HG03060 (cell line): Measurements from ENCODE around the gene ANKS1B.
"Not testable (repeated sequence)": the region's sequence is repeated elsewhere in the genome, so short reads cannot be mapped to it uniquely, and the experiment has no call there.

Source experiments
- ATAC-seq: cut with Tn5 transposase; IDR thresholded peaks from one replicate; pipeline ENCODE4 v1.9.1; 2021; ENCODE audit warnings: low read depth, moderate number of reproducible peaks; ENCODE audit not compliant: unreplicated experiment

The ANKS1B gene

DNA sequence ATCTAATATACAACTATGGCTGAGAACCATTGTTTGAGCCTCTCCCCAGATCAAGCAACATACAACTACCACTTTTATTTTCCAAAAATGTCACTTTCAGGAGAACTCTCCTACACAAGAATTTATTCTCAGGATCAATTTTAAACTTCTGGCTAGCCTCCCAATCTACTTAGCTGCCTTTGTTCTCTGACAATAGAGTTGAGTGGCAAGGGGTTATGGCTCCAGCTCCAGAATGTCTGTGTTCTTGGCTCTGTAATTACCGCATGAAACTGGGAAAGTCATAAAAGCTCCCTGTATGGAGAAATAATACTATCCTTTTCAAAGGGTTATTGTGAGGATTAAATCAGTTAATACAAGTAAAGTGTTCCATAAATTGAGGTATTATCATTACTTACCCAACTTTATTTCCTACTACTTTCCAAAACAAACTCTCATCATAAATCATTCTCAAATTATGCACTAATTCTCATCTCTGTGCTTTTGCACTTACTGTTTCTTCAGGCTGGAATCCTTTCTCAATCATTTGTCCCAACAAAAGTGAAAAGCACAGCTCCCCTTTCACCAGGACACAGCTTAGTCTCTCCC, 215.2 kb downstream of the ANKS1B start:
- ATAC-seq = no peak

DNA sequence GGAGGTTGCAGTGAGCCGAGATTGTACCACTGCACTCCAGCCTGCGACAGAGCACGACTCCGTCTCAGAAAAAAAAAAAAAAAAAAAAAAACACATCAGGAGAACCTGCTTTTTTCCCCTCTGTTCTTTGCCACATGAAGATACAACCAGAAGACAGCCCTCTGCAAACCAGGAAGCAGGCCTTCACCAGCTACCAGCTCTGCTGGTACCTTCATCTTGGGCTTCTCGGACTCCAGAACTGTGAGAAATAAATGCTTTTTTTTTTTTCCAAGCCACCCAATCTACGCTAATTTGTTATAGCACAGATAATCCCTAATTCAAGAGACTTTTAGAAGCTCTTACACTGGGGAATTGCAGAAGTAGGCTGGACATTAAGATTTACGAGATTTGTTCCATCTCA, 216.0 kb downstream of the ANKS1B start:
- ATAC-seq = no peak

- ATAC-seq = no peak
Observed at GRCh38 chr12:99767809-99768208, 216.9 kb downstream of the ANKS1B start.

GRCh38 chr12:99766408-99766807, 218.3 kb downstream of the ANKS1B start:
- ATAC-seq = no peak

- no peak for ATAC-seq
Observed at GRCh38 chr12:99765469-99766114, 219.1 kb downstream of the ANKS1B start.

GRCh38 chr12:99759444-99759843, 225.3 kb downstream of the ANKS1B start:
- ATAC-seq = no peak

GRCh38 chr12:99758997-99759396, 225.7 kb downstream of the ANKS1B start:
- ATAC-seq = no peak

DNA sequence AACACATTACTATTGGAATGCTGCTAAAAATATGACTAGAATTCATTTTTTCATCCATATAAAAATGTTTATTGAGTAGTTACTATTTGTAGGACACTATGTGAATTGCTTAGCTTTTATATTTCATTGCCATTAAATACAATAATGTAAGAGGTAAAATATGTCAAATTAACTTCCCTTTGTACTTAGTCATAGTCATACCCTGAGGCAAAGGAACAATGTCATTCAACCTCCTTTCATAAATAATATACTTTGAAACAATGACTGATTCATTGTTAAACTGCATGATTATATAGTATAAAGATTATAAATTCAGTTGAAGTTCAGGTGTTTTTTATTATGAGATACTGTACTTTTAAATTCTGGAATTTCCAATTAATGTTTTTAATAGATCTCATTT, 232.0 kb downstream of the ANKS1B start:
- no peak for ATAC-seq

DNA sequence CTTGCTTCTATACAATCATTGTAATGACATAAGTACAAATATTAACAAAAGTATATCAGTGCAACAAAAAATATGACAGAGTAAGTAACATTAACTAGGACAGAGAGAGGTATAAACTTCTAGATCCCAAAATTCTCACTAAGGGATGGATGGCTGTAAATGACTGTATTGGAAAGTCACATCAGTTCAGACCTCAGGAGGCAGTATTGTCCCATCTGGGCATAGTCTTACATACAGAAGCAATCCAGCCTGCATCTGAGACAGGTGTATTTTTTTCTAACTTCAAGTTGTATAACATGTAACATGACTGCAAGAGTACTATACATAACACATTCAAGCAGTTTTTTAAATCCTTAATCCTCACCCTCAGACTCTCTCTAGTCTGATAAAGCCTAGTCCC, 238.2 kb downstream of the ANKS1B start:
- ATAC-seq = no peak

GRCh38 chr12:99745895-99746294, 238.8 kb downstream of the ANKS1B start:
- ATAC-seq = no peak

DNA sequence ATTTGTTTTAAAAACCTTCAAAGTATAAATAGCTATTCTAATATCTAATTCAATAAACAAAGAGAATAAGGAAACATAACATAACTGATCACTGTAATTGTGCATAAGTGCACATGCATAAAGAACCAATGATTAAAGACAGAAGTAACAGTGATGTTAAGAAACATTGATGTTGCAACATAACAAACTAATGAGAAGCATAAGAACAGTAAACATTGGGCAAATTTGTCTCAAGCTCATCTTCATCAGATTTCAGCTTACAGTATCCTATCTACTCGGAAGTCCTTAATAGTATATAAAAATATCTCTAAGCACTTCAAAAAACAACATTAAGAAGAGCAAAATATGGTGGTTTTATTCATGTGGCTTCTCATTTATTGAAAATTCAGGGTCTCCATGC, 239.6 kb downstream of the ANKS1B start:
- ATAC-seq = no peak

DNA sequence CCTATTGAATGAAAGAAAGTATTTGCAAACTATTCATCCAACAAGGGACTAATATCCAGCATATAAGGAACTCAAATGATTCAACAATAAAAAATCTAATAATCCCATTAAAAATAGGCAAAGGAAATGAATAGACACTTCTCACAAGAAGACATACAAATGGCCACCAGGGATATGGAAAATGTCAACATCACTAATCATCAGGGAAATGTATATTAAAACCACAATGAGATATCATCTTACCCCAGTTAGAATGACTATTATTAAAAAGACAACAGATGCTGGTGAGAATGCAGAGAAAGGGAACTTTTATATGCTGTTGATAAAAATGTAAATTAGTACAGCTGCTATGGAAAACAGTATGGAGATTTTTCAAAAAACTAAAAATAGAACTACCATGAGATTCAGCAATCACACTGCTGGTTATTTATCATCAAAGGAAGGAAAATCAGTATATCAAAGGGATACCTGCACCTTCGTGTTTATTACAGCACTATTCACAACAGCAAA, 247.9 kb downstream of the ANKS1B start:
- no peak for ATAC-seq

- ATAC-seq = no peak
Observed at GRCh38 chr12:99732131-99732530, 252.6 kb downstream of the ANKS1B start.

DNA sequence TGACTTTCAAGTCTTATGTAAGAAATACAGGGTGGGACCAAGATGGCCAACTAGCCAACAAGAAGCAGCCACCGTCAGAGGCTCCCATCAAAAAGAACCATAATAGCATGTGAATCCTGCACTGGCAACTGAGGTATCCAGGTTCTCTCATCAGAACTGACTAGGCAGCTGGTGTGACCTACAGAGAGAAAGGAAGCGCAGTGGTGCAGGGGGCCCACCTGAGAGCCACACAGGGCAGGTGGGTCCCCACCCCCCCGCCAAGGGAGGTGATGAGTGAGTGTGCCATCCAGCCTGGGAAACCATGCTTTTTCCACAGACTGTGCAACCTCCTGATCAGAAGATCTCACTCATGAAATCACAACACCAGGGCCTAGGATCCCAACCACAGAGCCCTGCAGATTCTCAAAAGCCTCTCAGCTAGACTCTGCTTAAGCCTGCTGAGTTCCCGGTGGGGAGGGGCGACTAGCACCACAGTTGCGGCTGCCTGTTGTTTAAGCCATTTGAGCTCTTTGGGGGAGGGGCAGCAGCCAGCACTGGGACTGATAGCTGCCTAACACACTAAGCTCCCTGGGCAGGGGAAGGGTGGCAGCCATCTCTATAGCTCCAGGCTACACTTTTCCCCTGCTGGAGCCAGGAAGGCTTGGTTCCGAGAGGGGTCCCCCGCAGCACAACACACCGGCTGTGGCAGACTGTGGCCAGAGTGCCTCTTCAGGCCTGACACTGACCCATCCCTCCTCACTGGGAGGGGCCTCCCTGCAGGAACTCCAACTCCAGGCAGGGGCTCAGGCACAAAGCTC, 261.8 kb downstream of the ANKS1B start:
- no peak for ATAC-seq

GRCh38 chr12:99721715-99722275, 262.9 kb downstream of the ANKS1B start:
- no peak for ATAC-seq

DNA sequence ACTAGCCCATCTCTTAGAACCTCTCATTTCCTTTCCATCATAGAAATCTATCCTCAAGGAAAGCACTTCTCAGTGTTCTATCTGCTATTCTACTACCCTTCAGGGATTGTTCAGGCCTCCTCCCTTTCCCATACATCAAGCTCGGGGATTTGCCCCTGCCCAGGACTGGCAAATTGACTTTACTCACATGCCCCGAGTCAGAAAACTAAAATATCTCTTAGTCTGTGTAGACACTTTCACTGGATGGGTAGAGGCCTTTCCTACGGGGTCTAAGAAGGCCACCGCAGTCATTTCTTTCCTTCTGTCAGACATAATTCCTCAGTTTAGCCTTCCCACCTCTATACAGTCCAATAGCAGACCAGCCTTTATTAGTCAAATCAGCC, 264.7 kb downstream of the ANKS1B start:
- ATAC-seq = not testable (repeated sequence)

GRCh38 chr12:99719411-99720082, 265.2 kb downstream of the ANKS1B start:
- ATAC-seq = not testable (repeated sequence)

- not testable (repeated sequence) for ATAC-seq
Observed at GRCh38 chr12:99715841-99716510, 268.8 kb downstream of the ANKS1B start.

DNA sequence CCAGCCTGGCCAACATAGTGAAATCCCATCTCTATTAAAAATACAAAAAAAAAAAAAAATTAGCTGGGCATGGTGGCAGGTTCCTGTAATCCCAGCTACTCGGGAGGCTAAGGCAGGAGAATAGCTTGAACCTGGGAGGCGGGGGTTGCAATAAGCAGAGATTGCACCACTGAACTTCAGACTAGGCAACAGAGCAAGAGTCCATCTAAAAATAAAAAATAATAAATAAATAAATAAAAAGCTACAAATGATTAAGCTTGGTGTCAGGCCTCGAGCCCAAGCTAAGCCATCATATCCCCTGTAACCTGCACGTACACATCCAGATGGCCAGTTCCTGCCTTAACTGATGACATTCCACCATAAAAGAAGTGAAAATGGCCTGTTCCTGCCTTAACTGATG, 269.8 kb downstream of the ANKS1B start:
- not testable (repeated sequence) for ATAC-seq

DNA sequence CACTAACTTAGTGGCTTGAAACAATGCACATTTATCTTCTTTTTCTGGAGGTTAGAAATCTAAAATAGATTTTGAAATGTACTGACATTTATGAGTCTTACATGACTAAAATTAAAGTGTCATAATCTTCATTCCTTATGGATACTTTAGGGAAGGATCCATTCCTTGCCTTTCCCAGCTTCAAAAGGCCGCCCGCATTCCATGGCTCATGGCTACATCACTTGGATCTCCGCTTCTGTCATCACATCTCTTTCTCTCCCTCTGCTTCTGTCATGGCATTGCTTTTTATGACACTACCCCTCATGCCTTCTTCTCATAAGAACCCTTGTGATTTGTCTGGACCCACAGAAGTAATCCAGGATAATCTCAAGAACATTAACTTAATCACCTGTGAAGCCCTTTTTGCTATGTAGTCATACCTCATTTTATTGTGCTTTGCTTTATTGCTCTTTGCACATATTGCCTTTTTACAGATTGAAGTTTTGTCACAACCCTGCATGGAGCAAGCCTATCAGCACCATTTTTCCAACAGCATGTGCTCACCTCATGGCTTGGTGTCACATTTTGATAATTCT, 270.7 kb downstream of the ANKS1B start:
- no peak for ATAC-seq
